ENCODE data around the gene MMS22L.

GRCh38 chr6:97218912-97219311 lies 64.1 kb downstream of the MMS22L start:
- TF ChIP-seq POLR2A (IDR thresholded peaks at IDR 0.05) (no peak), CTCF (IDR thresholded peaks at IDR 0.05) (no peak)

Data from heart left ventricle (tissue), 13 donors.